Measurements from ENCODE around the gene BEX2. TPM values are rescaled to one million over a fixed set of nuclear protein-coding genes. Genes with fewer than 3 reads are reported as not detected.

BEX2 gene
- total RNA-seq, 1 experiment from 2014 or later = 4.6 TPM

DNA sequence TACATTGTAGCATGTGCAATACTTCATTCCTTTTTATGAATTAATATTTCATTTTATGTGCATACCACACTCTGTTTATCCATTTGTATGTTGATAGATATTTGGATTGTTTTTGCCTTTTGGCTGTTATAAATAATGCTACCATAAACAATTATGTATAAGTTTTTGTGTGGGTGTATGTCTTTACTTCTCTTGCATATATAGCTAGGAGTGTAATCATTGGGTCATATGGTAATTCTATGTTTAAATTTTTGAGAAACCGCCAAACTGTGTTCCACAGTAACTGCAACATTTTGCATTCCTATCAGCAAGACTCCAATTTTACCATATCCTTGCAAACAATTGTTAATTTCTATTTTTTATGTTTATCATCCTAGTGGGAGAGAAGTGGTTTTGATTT is 31.2 kb downstream of the BEX2 start:
- in situ Hi-C loops (cut with HindIII; ENCODE audit: low pct_unique_long_range_greater_than_20kb, low sequenced_read_pairs) = no loop called here
- DNase-seq (ENCODE audit: low read depth, low spot score) = no peak

DNA sequence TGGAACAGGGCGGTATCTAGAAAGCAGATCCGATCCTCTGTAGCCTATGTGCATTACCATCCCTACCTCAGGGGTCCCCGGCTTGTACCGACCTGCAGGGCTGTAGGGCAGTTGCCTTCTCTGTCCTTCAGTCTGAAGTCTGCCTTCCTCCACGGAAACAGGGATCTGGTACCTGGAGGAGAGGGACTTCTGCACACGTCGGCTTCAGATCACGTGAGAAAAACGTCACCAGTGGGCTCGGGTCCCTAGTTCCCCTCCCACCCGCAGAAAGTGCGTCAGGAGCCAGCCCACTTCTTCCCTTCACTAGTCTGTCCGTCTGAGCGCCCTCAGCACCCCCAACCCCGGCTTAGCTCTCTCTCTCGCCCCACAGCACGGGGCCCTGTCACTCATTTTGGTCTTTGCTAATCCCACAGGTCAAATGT is 34.2 kb downstream of the BEX2 start, which contains the start of gene TCEAL5:
Gene TCEAL5, minus strand, starts transcription at position 170 of the 422 bp plus-strand sequence. CDS start 2,187 bp downstream, outside the sequence.
- in situ Hi-C loops (cut with HindIII; ENCODE audit: low pct_unique_long_range_greater_than_20kb, low sequenced_read_pairs) = no loop called here
- DNase-seq (ENCODE audit: low read depth, low spot score) = no peak

DNA sequence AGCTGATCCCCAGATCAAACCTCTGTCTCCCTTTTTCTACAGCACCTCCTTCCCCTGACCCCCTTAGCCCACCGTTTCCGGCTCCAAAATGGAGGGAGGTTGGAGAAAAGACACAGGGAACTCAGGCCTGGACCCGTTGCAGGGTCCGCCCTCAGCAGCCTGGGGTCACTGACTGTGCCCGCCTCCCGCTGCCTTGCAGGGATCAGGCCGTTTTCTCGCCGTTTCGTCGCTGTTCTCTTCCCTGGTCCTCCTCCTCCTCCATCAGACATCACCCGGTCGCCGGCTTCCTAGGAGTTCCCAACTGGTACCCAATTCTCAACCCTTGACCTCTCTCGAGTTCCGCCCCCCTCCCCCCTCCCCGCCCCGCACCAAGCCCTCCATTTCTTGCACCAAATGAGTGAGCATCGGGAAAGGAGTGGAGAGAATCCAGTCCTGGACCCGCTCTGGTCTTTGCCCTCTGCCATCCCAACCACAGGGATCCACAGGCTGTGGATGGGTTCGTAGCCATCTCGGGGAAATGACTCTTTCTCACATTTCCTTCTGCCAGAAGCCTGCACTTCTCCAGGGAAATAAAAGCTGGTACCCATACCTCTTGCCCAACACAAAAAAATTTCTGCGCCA is 34.7 kb downstream of the BEX2 start:
- in situ Hi-C loops (cut with HindIII; ENCODE audit: low pct_unique_long_range_greater_than_20kb, low sequenced_read_pairs) = no loop called here
- no peak for DNase-seq (ENCODE audit: low read depth, low spot score)

DNA sequence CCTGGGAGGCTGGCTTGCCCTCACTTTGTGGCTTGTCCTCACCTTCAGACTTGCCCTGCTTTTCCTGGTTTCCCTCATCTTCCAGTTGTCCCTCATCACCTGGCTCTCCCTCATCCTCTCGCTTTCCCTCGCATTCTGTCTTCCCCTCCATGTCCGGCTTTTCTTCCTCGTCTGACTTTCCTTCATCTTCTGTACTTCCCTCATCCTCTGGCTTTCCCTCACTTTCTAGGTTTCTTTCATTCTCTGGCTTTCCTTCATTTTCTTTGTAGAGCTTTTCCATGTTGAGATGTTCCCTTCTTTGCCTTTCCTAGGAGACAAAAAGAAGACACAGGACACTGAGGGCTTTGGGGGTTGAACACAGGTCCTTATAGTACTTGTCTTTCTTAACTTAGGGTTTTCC is 36.5 kb downstream of the BEX2 start:
- in situ Hi-C loops (cut with HindIII; ENCODE audit: low pct_unique_long_range_greater_than_20kb, low sequenced_read_pairs) = no loop called here
- DNase-seq (ENCODE audit: low read depth, low spot score) = no peak

Small RNAs within 50 kb of the gene (small RNA-seq; reads per million reads assigned to genes)
- 0 reads per million in 2 experiments for gene Z92846.1

Other genes with a start within 250 kb of the BEX2 start
- 5.4 and 7.2 TPM in 2 replicates for gene BEX1, start 246.8 kb downstream of the BEX2 start, total RNA-seq (2014; rRNA removed; shearing (Covaris generic))
- gene NXF3, start 217.8 kb downstream of the BEX2 start, total RNA-seq (2014; rRNA removed; shearing (Covaris generic)) = not detected in 2 replicates
- gene BEX4, start 95.9 kb downstream of the BEX2 start, total RNA-seq (2014; rRNA removed; shearing (Covaris generic)) = 104 and 110 TPM in 2 replicates
- 174 and 191 TPM in 2 replicates for gene TCEAL8, start 55.8 kb downstream of the BEX2 start, total RNA-seq (2014; rRNA removed; shearing (Covaris generic))
- not detected in 2 replicates for gene TCEAL5, start 34.2 kb downstream of the BEX2 start, total RNA-seq (2014; rRNA removed; shearing (Covaris generic))
- not detected in 2 replicates for gene TCEAL7, start 19.2 kb upstream of the BEX2 start, total RNA-seq (2014; rRNA removed; shearing (Covaris generic))
- gene TCEAL9, start 45.5 kb upstream of the BEX2 start, total RNA-seq (2014; rRNA removed; shearing (Covaris generic)) = 71.7 and 72.0 TPM in 2 replicates
- gene BEX3, start 65.5 kb upstream of the BEX2 start, total RNA-seq (2014; rRNA removed; shearing (Covaris generic)) = 269 and 278 TPM in 2 replicates
- 0.05 TPM in 1 of 2 replicates, not detected in the other for gene RAB40A, start 208.5 kb upstream of the BEX2 start, total RNA-seq (2014; rRNA removed; shearing (Covaris generic))